KOPT-K1 (cell line): ENCODE measurements around the gene SESN1.

Experiments
- H3K27ac ChIP-seq: fragments of 200-600 bp; sonication (generic); 2 replicates; pipeline ENCODE4 v1.5.1; 2016; ENCODE audit warnings: antibody characterized with exemption, mild to moderate bottlenecking, low read depth, low read length; ENCODE audit not compliant: poor library complexity, severe bottlenecking
- H3K36me3 ChIP-seq: fragments of 200-600 bp; sonication (generic); 2 replicates; pipeline ENCODE4 v1.5.1; 2017; ENCODE audit warnings: antibody characterized with exemption, mild to moderate bottlenecking, low read length, moderate library complexity; ENCODE audit not compliant: insufficient read depth
- H3K9me3 ChIP-seq: fragments of 200-600 bp; sonication (generic); 2 replicates; pipeline ENCODE4 v1.5.1; 2017; ENCODE audit warnings: antibody characterized with exemption, low read length, mild to moderate bottlenecking; ENCODE audit not compliant: insufficient read depth, poor library complexity, severe bottlenecking

The SESN1 gene

GRCh38 chr6:109058620-109059019, 36.0 kb downstream of the SESN1 start:
- H3K27ac ChIP-seq = no peak overlapping the region
- H3K36me3 ChIP-seq = no peaks in the 10 kb centered on the region
- H3K9me3 ChIP-seq = no peaks in the 10 kb centered on the region

- no peaks in the 10 kb centered on the region for H3K36me3 ChIP-seq
- H3K9me3 ChIP-seq = no peaks in the 10 kb centered on the region
- H3K27ac ChIP-seq = no peak overlapping the region
These were observed 38.0 kb downstream of the SESN1 start for GRCh38 chr6:109056661-109057060.

- no peaks in the 10 kb centered on the region for H3K9me3 ChIP-seq
- no peak overlapping the region for H3K27ac ChIP-seq
- H3K36me3 ChIP-seq = no peaks in the 10 kb centered on the region
These were observed 38.8 kb downstream of the SESN1 start for GRCh38 chr6:109055771-109056235.

- H3K36me3 ChIP-seq = no peaks in the 10 kb centered on the region
- H3K9me3 ChIP-seq = no peaks in the 10 kb centered on the region
- no peak overlapping the region for H3K27ac ChIP-seq
These were observed 41.3 kb downstream of the SESN1 start for GRCh38 chr6:109053336-109053735.

- H3K9me3 ChIP-seq = no peaks in the 10 kb centered on the region
- H3K36me3 ChIP-seq = no peaks in the 10 kb centered on the region
- no peak overlapping the region for H3K27ac ChIP-seq
These were observed 41.8 kb downstream of the SESN1 start for GRCh38 chr6:109052852-109053251.

- Histone ChIP-seq H3K27ac (no peak overlapping the region), H3K36me3 (no peaks in the 10 kb centered on the region), H3K9me3 (no peaks in the 10 kb centered on the region)
These were observed 42.5 kb downstream of the SESN1 start for GRCh38 chr6:109052018-109052651.

- no peaks in the 10 kb centered on the region for H3K36me3 ChIP-seq
- no peaks in the 10 kb centered on the region for H3K9me3 ChIP-seq
- no peak overlapping the region for H3K27ac ChIP-seq
These were observed 43.2 kb downstream of the SESN1 start for GRCh38 chr6:109051301-109052017.

- Histone ChIP-seq H3K27ac (no peak overlapping the region), H3K9me3 (no peaks in the 10 kb centered on the region)
These were observed 44.1 kb downstream of the SESN1 start for GRCh38 chr6:109050447-109051102.

GRCh38 chr6:109050012-109050411, 44.6 kb downstream of the SESN1 start:
- Histone ChIP-seq H3K36me3 (no peaks in the 10 kb centered on the region), H3K27ac (no peak overlapping the region), H3K9me3 (no peaks in the 10 kb centered on the region)

More at GRCh38 chr6:109050447-109051102, 44.1 kb downstream of the SESN1 start:
- no peaks in the 10 kb centered on the region for H3K36me3 ChIP-seq

GRCh38 chr6:109048670-109049415, 45.8 kb downstream of the SESN1 start:
- Histone ChIP-seq H3K9me3 (no peaks in the 10 kb centered on the region), H3K27ac (no peak overlapping the region), H3K36me3 (no peaks in the 10 kb centered on the region)

- Histone ChIP-seq H3K27ac (no peak overlapping the region), H3K9me3 (peaks cover 2% of the 10 kb centered on the region), H3K36me3 (no peaks in the 10 kb centered on the region)
These were observed 46.5 kb downstream of the SESN1 start for GRCh38 chr6:109048176-109048575.

- Histone ChIP-seq H3K27ac (no peak overlapping the region), H3K9me3 (peaks cover 5% of the 10 kb centered on the region), H3K36me3 (no peaks in the 10 kb centered on the region)
These were observed 49.2 kb downstream of the SESN1 start for GRCh38 chr6:109045493-109045892.

- no peaks in the 10 kb centered on the region for H3K36me3 ChIP-seq
- H3K27ac ChIP-seq = no peak overlapping the region
- peaks cover 5% of the 10 kb centered on the region for H3K9me3 ChIP-seq
These were observed 54.9 kb downstream of the SESN1 start for GRCh38 chr6:109039795-109040194.

- Histone ChIP-seq H3K27ac (no peak overlapping the region), H3K36me3 (no peaks in the 10 kb centered on the region), H3K9me3 (peaks cover 5% of the 10 kb centered on the region)
These were observed 55.7 kb downstream of the SESN1 start for GRCh38 chr6:109038837-109039398.
